Regular cardiac myocyte (primary cell): ENCODE measurements around the gene C2orf68. TPM values are rescaled to one million over a fixed set of nuclear protein-coding genes. Genes with fewer than 3 reads are reported as not detected.

Experiments
- total RNA-seq: library from RNA; depleted of rRNA; stranded (reverse); fragments of >200 nt; gene quantifications from 2 replicates; pipeline ENCODE4 v1.2.3, GENCODE V29; 2014

Gene C2orf68
- 11.3 and 14.6 TPM in 2 replicates for total RNA-seq

GRCh38 chr2:85611705-85612587 is at the start of gene C2orf68:
TSS of gene C2orf68 (minus strand) at chr2:85612066. CDS start at chr2:85611984, 82 bp downstream.

DNA sequence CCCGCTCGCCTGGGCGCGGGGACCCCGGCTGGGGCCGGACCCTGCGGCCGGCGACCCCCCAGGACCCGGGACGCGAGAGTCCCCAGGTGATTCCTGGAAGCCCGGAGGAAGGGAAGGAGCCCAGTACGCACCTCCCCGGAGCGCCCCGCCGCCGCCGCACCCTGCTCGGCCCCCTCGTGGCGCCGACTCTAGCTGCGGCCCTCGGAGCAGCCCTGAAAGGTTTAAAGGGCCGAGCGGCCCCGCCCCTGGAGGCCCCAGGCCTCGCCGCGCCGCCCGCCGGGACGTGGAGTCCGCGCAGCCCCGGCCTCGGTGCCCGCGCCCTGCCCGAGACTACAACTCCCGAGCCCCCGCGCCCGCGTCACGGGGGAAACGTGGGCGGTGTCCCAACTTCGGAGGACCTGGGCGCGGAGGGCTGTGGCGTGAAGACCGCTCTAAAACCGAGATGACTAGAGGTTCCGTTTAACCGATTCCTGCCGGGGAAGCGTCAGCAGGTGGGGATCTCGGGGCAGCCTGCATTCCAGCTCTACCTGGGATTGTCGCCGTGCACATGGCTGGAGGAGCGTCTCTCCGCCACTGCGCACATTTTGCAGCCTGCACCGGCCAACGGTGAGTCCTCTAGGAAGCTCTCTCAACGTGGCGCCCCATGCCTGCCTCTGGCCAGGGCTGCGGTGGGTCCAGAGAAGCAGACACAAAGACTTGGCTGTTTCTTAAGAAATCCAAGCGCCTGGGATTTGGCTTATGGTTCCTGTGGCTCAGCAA is 9.2 kb downstream of the C2orf68 start, which contains the start of gene TMEM150A:
TMEM150A (minus strand) TSS at position 223 of the 759 bp plus-strand sequence. CDS start 750 bp downstream, outside the sequence.

GRCh38 chr2:85595301-85596025 is 16.4 kb downstream of the C2orf68 start, which contains the start of gene RNF181:
TSS of gene RNF181 (plus strand) at chr2:85595745. CDS start at chr2:85595764, 19 bp downstream.

GRCh38 chr2:85584354-85584856 is 27.5 kb downstream of the C2orf68 start, which contains the start of gene VAMP5:
TSS of gene VAMP5 (plus strand) at chr2:85584431. CDS start at chr2:85584491, 60 bp downstream.

GRCh38 chr2:85577386-85578242 is 34.3 kb downstream of the C2orf68 start, which contains the start of gene VAMP8:
TSS of gene VAMP8 (plus strand) at chr2:85577586. CDS start at chr2:85577647, 61 bp downstream.

DNA sequence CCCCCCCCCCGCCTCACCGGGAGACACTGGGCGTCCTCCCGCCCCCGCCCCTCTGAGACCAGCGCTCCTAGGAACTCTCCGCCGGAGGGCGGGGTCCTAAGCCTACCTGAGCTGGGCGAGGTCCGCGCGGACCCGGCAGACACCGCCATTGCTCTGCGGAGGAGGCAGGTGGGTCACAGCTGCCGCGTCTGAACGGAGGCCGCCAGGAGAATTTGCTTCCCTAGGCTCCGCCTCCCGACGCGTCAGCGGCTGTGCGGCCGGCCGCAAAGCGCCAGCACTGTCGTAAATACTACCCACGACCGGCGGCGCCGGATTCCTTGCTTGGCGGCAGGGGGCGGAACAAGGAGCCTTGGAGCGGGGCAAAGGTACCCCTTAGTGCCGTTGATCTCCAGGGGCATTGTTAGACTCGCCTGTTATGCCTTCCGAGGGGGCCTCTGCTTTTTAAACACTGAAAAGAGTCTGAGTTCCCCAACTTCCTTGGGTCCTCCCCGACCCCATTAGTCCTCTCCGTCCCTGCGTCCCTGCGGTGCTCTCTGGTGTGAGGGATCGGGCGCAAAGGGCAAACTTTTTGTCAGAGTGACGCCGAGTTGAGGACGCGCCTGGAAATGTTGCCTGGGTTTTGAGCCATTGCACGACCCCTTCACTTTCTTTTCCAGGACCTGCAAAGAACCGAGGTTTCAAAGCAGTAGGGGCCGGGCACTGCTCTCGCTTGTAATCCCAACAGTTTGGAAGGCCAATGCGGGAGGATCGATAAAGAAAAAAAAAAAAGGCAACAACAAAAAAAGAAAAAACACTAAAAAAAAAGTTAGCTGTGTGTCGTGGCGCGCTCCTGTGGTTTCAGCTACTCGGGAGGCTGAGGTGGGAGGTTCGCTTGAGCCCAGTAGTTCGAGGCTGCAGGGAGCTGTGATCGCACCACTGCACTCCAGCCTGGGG is 50.3 kb downstream of the C2orf68 start, which contains the start of gene GGCX:
GGCX (minus strand) TSS at position 214 of the 933 bp plus-strand sequence; CDS start at position 149, 65 bp downstream.

Other genes starting within 250 kb of the C2orf68 start
- 22.8 and 28.4 TPM in 2 replicates for gene CAPG, start 201.7 kb downstream of the C2orf68 start, total RNA-seq
- not detected in 2 replicates for gene SH2D6, start 193.4 kb downstream of the C2orf68 start, total RNA-seq
- 38.9 and 103 TPM in 2 replicates for gene MAT2A, start 72.9 kb downstream of the C2orf68 start, total RNA-seq
- 67.3 and 74.7 TPM in 2 replicates for gene GGCX, start 50.6 kb downstream of the C2orf68 start, total RNA-seq
- 2.5 and 6.7 TPM in 2 replicates for gene VAMP8, start 34.5 kb downstream of the C2orf68 start, total RNA-seq
- 35.8 and 68.6 TPM in 2 replicates for gene VAMP5, start 27.6 kb downstream of the C2orf68 start, total RNA-seq
- gene RNF181, start 16.3 kb downstream of the C2orf68 start, total RNA-seq: 230 and 232 TPM in 2 replicates
- 7.5 and 8.5 TPM in 2 replicates for gene TMEM150A, start 9.4 kb downstream of the C2orf68 start, total RNA-seq
- gene USP39, start 4.1 kb upstream of the C2orf68 start, total RNA-seq: 29.3 and 49.1 TPM in 2 replicates
- gene SFTPB, start 56.1 kb upstream of the C2orf68 start, total RNA-seq: not detected in 2 replicates
- gene GNLY, start 82.3 kb upstream of the C2orf68 start, total RNA-seq: not detected in 2 replicates
- gene ATOH8, start 141.9 kb upstream of the C2orf68 start, total RNA-seq: 28.2 and 28.6 TPM in 2 replicates